Measurements from ENCODE around the gene DSG2.
"Not testable (repeated sequence)": the region's sequence is repeated elsewhere in the genome, so short reads cannot be mapped to it uniquely, and the experiment has no call there.

- TF ChIP-seq, protein P1, sequence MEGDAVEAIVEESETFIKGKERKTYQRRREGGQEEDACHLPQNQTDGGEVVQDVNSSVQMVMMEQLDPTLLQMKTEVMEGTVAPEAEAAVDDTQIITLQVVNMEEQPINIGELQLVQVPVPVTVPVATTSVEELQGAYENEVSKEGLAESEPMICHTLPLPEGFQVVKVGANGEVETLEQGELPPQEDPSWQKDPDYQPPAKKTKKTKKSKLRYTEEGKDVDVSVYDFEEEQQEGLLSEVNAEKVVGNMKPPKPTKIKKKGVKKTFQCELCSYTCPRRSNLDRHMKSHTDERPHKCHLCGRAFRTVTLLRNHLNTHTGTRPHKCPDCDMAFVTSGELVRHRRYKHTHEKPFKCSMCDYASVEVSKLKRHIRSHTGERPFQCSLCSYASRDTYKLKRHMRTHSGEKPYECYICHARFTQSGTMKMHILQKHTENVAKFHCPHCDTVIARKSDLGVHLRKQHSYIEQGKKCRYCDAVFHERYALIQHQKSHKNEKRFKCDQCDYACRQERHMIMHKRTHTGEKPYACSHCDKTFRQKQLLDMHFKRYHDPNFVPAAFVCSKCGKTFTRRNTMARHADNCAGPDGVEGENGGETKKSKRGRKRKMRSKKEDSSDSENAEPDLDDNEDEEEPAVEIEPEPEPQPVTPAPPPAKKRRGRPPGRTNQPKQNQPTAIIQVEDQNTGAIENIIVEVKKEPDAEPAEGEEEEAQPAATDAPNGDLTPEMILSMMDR (IDR thresholded peaks at IDR 0.05), result not testable (repeated sequence)
- not testable (repeated sequence) for TF ChIP-seq POLR2A, EP300 (IDR thresholded peaks at IDR 0.05)
These were observed 9.1 kb downstream of the DSG2 start for GRCh38 chr18:31507124-31507523.

Data from tibial nerve (tissue), 4 donors.